Lower leg skin (tissue), 3 donors: ENCODE data around the gene ZAR1L.

ENCODE experiments used
- CTCF ChIP-seq, 3 donors: fragments of 450-650 bp; IDR thresholded peaks; one replicate each; pipeline ENCODE4 v1.5.1; 2016; ENCODE audit warnings: antibody characterized with exemption in 3 of 3, mild to moderate bottlenecking in 3 of 3, moderate library complexity in 2 of 3
- POLR2A ChIP-seq, 2 donors: fragments of 450-650 bp; IDR thresholded peaks; one replicate each; pipeline ENCODE4 v1.6.1; 2016 to 2017; ENCODE audit warnings: antibody characterized with exemption in 2 of 2, mild to moderate bottlenecking in 1 of 2, moderate library complexity in 1 of 2

GRCh38 chr13:32334671-32335070, 19.5 kb upstream of the ZAR1L start:
- TF ChIP-seq POLR2A (IDR thresholded peaks at IDR 0.05) (no peak), CTCF (IDR thresholded peaks at IDR 0.05) (no peak)
